GM20000 (cell line): ENCODE data around the gene ABHD18.
"Not testable (repeated sequence)": the region's sequence is repeated elsewhere in the genome, so short reads cannot be mapped to it uniquely, and the experiment has no call there.

Experiments used
- DNase-seq: peaks from one replicate; pipeline ENCODE4 v3.0.0; 2012; ENCODE audit warnings: low spot score
- TF ChIP-seq, protein P1 (sequence below): IDR thresholded peaks from 2 replicates; pipeline ENCODE4 v1.5.1; 2012; ENCODE audit warnings: mild to moderate bottlenecking, control low read depth; ENCODE audit errors: extremely low read depth, missing control alignments

ABHD18 gene

DNA sequence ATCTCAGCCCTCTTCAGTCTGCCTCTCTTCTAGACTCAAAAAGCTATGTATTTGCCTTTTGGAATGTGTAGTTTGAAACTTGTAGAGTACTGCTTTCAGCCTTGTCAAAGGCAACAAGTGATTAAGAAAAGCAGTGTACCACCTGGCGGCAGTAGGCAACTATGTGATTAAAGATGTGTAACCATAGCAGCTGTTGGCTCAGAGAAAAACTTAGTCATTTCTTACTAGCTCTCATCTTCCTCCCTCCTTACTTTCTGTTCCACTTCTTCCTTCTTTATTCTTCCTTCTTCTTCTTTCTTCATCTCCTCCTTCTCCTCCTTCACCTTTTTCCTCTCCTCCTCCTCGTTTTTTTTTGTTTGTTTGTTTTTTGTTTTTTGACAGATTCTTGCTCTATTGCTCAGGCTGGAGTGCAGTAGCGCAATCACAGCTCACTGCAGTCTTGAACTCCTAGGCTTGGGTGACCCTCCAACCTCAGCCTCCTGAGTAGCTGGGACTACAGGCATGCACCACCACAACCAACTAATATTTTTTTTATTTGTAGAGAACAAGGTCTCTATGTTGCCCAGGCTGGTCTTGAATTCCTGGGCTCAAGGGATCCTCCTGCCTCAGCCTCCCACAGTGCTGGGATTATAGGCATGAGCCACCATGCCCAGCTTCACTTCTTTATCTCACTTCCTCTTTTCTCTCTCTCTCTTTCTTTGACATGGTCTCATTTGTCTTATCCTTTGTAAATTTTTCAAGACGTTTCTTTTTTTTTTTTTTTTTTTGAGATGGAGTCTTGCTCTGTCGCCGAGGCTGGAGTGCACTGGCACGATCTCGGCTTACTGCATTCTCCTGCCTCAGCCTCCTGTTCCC is 32.6 kb downstream of the ABHD18 start:
- DNase-seq, result peak; percentile 61
- TF ChIP-seq, protein P1, sequence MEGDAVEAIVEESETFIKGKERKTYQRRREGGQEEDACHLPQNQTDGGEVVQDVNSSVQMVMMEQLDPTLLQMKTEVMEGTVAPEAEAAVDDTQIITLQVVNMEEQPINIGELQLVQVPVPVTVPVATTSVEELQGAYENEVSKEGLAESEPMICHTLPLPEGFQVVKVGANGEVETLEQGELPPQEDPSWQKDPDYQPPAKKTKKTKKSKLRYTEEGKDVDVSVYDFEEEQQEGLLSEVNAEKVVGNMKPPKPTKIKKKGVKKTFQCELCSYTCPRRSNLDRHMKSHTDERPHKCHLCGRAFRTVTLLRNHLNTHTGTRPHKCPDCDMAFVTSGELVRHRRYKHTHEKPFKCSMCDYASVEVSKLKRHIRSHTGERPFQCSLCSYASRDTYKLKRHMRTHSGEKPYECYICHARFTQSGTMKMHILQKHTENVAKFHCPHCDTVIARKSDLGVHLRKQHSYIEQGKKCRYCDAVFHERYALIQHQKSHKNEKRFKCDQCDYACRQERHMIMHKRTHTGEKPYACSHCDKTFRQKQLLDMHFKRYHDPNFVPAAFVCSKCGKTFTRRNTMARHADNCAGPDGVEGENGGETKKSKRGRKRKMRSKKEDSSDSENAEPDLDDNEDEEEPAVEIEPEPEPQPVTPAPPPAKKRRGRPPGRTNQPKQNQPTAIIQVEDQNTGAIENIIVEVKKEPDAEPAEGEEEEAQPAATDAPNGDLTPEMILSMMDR, result peak; percentile 16

DNA sequence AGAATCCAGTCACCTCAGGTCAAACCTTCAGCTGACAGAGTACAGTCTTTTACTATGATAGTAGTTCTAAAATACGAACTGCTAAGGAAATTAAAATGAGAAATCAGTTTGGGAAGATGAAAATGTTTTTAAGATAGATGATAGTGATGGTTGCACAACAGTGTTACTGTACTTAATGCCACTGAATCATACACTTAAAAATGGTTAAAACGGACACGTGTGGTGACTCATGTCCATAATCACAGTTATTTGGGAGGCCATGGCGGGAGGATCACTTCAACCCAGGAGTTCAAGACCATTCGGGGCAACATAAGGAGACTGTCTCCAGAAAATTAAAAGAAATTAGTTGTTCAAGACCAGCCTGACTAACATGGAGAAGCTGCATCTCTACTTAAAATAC is 41.4 kb downstream of the ABHD18 start:
- no peak for DNase-seq
- TF ChIP-seq, protein P1, result no peak

DNA sequence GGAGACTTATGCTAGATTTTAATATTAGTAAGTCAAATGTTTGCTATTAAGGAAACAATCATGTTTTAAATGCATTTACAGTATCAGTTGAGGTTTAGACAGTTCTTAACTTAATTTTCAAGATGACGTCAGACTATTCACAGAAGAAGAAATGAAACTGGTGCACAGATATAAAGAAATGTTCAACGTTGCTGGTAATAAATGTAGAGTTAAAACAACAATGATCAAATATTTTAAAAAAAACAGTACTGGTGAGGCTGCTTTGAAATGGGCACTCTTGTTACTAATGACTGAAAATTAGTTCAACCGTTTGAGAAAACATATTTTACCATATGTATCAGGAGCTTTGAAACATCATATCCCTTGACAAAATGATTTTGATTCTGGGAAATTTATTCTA is 44.2 kb downstream of the ABHD18 start:
- TF ChIP-seq, protein P1, result no peak
- no peak for DNase-seq

DNA sequence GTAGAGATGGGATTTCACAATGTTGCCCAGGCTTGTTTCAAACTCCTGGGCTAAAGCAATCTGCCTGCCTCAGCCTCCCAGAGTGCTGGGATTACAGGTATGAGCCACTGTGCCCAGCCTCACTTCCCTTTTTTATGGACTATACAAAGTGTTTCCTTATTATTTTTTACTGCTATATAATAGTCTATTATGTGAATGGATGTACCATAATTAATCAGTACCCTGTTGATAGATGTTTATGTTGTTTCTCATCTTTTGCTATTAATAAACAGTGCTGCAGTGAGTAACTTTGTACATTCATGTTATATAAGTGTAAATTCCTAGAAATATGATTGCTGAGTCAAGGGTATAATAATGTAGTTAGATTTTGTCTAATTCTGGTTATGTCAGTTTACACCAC is 60.1 kb downstream of the ABHD18 start:
- TF ChIP-seq, protein P1, result no peak
- no peak for DNase-seq

DNA sequence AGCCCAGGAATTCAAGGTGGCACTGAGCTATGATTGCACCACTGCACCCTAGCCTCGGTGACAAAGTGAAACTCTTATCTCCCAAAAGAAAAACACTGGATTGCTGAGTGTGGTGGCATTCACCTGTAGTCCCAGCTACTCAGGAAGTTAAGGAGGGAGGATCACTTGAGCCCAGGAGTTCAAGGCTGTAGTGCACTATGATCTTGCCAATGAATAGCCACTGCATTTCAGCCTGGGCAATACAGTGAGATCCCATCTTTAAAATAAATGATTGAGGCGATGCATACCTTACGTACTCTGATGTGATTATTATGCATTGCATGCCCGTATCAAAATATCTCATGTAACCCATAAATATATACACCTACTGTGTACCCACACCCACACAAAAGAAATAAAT is 64.7 kb downstream of the ABHD18 start:
- TF ChIP-seq, protein P1, result no peak

DNA sequence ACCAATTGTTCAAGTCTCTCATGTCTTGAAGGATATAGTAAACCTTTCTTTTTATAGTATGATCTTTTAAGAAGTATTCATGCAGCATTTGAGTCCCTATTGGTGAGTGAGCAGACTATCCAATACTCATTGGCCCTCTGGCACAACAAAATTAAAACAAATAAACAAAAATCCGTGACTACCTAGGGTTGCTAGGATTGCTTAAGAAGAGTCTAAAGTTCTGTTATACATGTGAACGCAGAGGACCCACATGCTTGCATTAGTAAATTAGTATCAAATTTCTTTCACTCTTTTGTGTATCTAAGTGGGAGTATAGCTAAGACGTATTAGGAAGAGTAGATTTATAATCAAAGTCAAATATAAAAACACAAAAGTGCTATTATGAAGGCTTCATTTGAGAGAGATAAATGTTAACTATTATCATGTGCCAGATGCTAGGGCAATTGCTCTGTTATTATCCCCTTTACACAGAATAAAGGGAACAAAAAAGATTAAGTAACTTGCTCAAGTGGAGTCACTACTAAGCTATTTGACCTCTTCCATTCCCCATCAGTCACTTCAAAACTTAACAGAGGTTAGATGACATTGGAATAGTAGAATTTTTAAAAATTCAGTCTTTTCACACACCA is 66.7 kb downstream of the ABHD18 start:
- TF ChIP-seq, protein P1, result no peak
- DNase-seq, result no peak

More for the DNA sequence above, 64.7 kb downstream of the ABHD18 start:
- no peak for DNase-seq

DNA sequence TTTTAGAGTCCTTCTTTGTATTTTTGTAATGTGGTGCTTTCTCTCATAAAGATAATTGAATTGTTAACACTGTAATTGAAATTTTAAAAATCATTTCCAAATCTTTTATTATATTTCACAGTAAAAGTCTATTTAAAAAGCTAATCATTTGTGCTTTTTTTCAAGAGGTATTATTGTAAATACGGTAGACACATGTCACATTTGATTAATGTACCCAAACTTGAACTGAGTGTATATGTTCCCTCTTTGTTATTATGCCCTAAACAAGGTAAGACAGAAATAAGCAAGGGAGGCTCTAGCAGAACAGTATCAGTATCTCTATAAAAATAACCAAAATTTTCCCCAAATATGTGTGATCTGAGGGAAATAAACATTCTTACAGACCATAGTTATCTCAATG is 74.4 kb downstream of the ABHD18 start:
- no peak for DNase-seq
- TF ChIP-seq, protein P1, result no peak

DNA sequence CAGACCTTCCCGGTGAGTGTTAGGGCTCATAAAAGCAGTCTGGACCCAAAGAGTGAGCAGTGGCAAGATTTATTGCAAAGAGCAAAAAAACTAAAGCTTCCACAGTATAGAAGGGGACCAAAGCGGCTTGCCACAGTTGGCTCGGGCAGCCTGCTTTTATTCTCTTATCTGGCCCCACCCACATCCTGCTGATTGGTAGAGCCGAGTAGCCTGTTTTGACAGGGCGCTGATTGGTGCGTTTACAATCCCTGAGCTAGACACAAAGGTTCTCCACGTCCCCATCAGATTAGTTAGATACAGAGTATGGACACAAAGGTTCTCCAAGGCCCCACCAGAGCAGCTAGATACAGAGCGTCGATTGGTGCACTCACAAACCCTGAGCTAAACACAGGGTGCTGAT is 81.8 kb downstream of the ABHD18 start:
- not testable (repeated sequence) for DNase-seq

DNA sequence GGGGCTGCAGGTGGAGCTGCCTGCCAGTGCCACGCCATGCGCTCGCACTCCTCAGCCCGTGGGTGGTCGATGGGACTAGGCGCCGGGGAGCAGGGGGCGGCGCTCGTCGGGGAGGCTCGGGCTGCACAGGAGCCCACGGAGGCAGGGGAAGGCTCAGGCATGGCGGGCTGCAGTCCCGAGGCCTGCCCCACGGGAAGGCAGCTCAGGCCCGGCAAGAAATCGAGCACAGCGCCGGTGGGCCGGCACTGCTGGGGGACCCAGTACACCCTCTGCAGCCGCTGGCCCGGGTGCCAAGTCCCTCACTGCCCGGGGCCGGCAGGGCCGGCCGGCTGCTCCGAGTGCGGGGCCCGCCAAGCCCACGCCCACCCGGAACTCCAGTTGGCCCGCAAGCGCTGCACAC is 82.3 kb downstream of the ABHD18 start:
- DNase-seq, result not testable (repeated sequence)

DNA sequence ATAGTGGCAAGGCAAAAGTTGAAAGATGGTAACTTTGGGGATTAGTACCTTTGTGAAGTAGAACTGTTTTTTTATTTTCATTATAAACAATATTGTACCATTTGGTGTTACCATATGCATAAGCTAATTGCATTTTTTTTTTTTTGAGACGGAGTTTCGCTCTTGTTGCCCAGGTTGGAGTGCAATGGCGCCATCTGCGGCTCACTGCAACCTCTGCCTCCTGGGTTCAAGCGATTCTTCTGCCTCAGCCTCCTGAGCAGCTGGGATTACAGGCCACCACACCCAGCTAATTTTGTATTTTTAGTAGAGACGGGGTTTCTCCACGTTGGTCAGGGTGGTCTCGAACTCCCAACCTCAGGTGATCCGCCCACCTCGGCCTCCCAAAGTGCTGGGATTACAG is 86.0 kb downstream of the ABHD18 start:
- DNase-seq, result not testable (repeated sequence)

DNA sequence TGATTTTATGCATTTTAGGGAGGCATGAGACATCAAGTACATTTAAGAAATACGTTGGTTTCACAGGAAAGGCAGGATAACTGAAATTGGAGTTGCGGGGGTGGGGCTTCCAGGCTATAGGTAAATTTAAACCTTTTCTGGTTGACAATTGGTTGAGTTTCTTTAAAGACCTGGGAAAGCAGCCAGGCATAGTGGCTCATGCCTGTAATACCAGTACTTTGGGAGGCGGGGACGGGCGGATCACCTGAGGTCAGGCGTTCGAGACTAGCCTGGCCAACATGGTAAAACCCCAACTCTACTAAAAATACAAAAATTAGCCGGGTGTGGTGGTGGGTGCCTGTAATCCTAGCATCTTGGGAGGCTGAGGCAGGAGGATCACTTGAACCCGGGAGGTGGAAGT is 89.7 kb downstream of the ABHD18 start:
- DNase-seq, result not testable (repeated sequence)
